HL-60 (cell line): ENCODE measurements around the gene FBXO11.

Experiments used
- DNase-seq, 2 experiments: peaks; one replicate each; pipeline ENCODE4 v3.0.0-alpha.2; 2010 to 2020; ENCODE audit warnings: low read depth in 1 of 2, low spot score in 1 of 2
- H3K27ac ChIP-seq: fragments of 250-450 bp; sonication (Bioruptor Pico); replicated peaks from 2 replicates; pipeline ENCODE4 v1.5.1; 2020; ENCODE audit warnings: mild to moderate bottlenecking, moderate library complexity
- H3K27me3 ChIP-seq: fragments of 250-450 bp; sonication (Bioruptor Pico); 2 replicates; pipeline ENCODE4 v1.5.1; 2021; ENCODE audit warnings: mild to moderate bottlenecking, moderate library complexity; ENCODE audit not compliant: insufficient read depth, poor library complexity, severe bottlenecking
- H3K4me3 ChIP-seq: replicated peaks from 2 replicates; pipeline ENCODE4 v1.5.1; 2011; ENCODE audit warnings: mild to moderate bottlenecking, control low read depth, low read length; ENCODE audit not compliant: insufficient read depth
- GABPA ChIP-seq: IDR thresholded peaks from 2 replicates; pipeline ENCODE4 v1.6.1; 2012; ENCODE audit warnings: low read depth
- POLR2AphosphoS5 ChIP-seq: IDR thresholded peaks from 2 replicates; pipeline ENCODE4 v1.6.1; 2012; ENCODE audit warnings: low read depth
- REST ChIP-seq: IDR thresholded peaks from 2 replicates; pipeline ENCODE4 v1.6.1; 2012; ENCODE audit warnings: low read depth; ENCODE audit not compliant: insufficient replicate concordance
- SPI1 ChIP-seq: IDR thresholded peaks from 2 replicates; pipeline ENCODE4 v1.6.1; 2012; ENCODE audit warnings: low read depth, mild to moderate bottlenecking, borderline replicate concordance
- TF ChIP-seq, protein P1 (sequence below): IDR thresholded peaks from one replicate; pipeline ENCODE4 v1.5.1; 2011; ENCODE audit warnings: low read length, control low read depth, inconsistent platforms; ENCODE audit not compliant: insufficient read depth

Gene FBXO11

DNA sequence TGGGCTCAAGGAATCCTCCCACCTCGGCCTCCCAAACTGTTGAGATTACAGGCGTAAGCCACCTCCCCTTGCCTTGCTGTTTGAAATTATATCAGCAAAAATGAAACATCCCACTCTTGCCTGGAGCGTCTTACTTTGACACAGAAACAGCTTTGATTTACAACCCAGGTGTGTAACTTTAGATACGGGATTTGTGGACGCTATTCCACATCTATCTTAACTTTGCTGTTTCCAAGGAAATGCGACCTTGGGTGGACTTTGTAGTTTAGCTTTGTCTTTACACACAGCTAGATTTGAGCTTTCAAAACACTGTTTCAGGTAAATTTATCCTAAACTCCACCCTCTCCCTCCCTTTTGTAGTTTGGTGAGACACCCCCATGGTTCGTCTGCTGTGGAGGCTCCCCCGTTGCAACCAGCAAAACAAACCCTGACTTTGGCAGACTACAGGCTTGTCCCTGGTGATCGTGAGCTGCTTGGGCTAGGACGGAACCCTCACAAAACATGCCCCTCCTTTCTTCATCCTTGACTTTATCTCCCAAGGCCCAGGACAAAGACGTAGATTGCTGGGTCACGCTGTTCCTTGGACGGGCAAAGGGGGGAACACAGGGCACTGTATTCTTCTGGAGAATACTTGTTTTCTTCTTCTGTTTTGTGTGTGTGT lies 128.9 kb downstream of the FBXO11 start:
- TF ChIP-seq SPI1, result no peak
- TF ChIP-seq GABPA, result no peak
- TF ChIP-seq POLR2AphosphoS5, result no peak
- TF ChIP-seq, protein P1, sequence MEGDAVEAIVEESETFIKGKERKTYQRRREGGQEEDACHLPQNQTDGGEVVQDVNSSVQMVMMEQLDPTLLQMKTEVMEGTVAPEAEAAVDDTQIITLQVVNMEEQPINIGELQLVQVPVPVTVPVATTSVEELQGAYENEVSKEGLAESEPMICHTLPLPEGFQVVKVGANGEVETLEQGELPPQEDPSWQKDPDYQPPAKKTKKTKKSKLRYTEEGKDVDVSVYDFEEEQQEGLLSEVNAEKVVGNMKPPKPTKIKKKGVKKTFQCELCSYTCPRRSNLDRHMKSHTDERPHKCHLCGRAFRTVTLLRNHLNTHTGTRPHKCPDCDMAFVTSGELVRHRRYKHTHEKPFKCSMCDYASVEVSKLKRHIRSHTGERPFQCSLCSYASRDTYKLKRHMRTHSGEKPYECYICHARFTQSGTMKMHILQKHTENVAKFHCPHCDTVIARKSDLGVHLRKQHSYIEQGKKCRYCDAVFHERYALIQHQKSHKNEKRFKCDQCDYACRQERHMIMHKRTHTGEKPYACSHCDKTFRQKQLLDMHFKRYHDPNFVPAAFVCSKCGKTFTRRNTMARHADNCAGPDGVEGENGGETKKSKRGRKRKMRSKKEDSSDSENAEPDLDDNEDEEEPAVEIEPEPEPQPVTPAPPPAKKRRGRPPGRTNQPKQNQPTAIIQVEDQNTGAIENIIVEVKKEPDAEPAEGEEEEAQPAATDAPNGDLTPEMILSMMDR, result no peak
- no peak for TF ChIP-seq REST
- Histone ChIP-seq H3K4me3 (no peak overlapping the region), H3K27ac (no peak overlapping the region), H3K27me3 (no peaks in the 10 kb centered on the region)
- no peak for DNase-seq

GRCh38 chr2:47774567-47774966 lies 131.7 kb downstream of the FBXO11 start:
- TF ChIP-seq, protein P1, result no peak
- TF ChIP-seq POLR2AphosphoS5, result no peak
- Histone ChIP-seq H3K27me3 (no peaks in the 10 kb centered on the region), H3K4me3 (no peak overlapping the region), H3K27ac (no peak overlapping the region)
- no peak for DNase-seq

GRCh38 chr2:47772343-47772742 lies 134.0 kb downstream of the FBXO11 start:
- DNase-seq, result no peak
- TF ChIP-seq GABPA (no peak), POLR2AphosphoS5 (no peak)
- H3K27me3 ChIP-seq, result no peaks in the 10 kb centered on the region
- no peak overlapping the region for H3K27ac ChIP-seq
- H3K4me3 ChIP-seq, result no peak overlapping the region

GRCh38 chr2:47771211-47771610 lies 135.1 kb downstream of the FBXO11 start:
- Histone ChIP-seq H3K27me3 (no peaks in the 10 kb centered on the region), H3K4me3 (no peak overlapping the region), H3K27ac (no peak overlapping the region)
- peak in 1 of 2 experiments; percentile 14 for DNase-seq
- TF ChIP-seq REST (no peak), POLR2AphosphoS5 (no peak)

GRCh38 chr2:47769318-47769717 lies 137.0 kb downstream of the FBXO11 start:
- no peak overlapping the region for H3K27ac ChIP-seq
- no peaks in the 10 kb centered on the region for H3K27me3 ChIP-seq
- no peak for DNase-seq
- TF ChIP-seq, protein P1, result no peak
- TF ChIP-seq SPI1 (no peak), POLR2AphosphoS5 (no peak), GABPA (no peak), REST (no peak)
- no peak overlapping the region for H3K4me3 ChIP-seq
